GM23248 (cell line): Measurements from ENCODE around the gene PSD4. TPM values are rescaled to one million over a fixed set of nuclear protein-coding genes. Genes with fewer than 3 reads are reported as not detected.

Experiments used
- DNase-seq: peaks from one replicate; pipeline ENCODE4 v3.0.0-alpha.2; 2015
- H2AFZ ChIP-seq: fragments of 200-600 bp; sonication (generic); 2 replicates; pipeline ENCODE4 v1.6.1; 2016; ENCODE audit warnings: antibody characterized with exemption
- H3F3A ChIP-seq: fragments of 200-600 bp; sonication (generic); 2 replicates; pipeline ENCODE4 v1.6.1; 2016; ENCODE audit warnings: mild to moderate bottlenecking, antibody characterized with exemption, mixed run types; ENCODE audit not compliant: insufficient read depth
- H3K27ac ChIP-seq: fragments of 200-600 bp; sonication (generic); 2 replicates; pipeline ENCODE4 v1.5.1; 2016; ENCODE audit warnings: mild to moderate bottlenecking
- H3K27me3 ChIP-seq: fragments of 200-600 bp; sonication (generic); replicated peaks from 2 replicates; pipeline ENCODE4 v1.6.1; 2016; ENCODE audit warnings: mild to moderate bottlenecking; ENCODE audit not compliant: insufficient read depth
- H3K36me3 ChIP-seq: fragments of 200-600 bp; sonication (generic); 2 replicates; pipeline ENCODE4 v1.6.1; 2016; ENCODE audit warnings: low read depth, mild to moderate bottlenecking
- H3K4me1 ChIP-seq: fragments of 200-600 bp; sonication (generic); 2 replicates; pipeline ENCODE4 v1.6.1; 2016; ENCODE audit warnings: mild to moderate bottlenecking; ENCODE audit not compliant: insufficient read depth
- H3K4me2 ChIP-seq: fragments of 200-600 bp; sonication (generic); one replicate; pipeline ENCODE4 v1.6.1; 2016; ENCODE audit warnings: mild to moderate bottlenecking; ENCODE audit not compliant: unreplicated experiment
- H3K4me3 ChIP-seq: fragments of 200-600 bp; sonication (generic); 2 replicates; pipeline ENCODE4 v1.5.1; 2016; ENCODE audit warnings: mild to moderate bottlenecking
- H3K79me2 ChIP-seq: fragments of 200-600 bp; sonication (generic); 2 replicates; pipeline ENCODE4 v1.6.1; 2016; ENCODE audit warnings: mild to moderate bottlenecking; ENCODE audit not compliant: insufficient read depth
- H3K9ac ChIP-seq: fragments of 200-600 bp; sonication (generic); 2 replicates; pipeline ENCODE4 v1.6.1; 2016; ENCODE audit warnings: mild to moderate bottlenecking
- H3K9me2 ChIP-seq: fragments of 200-600 bp; sonication (generic); 2 replicates; pipeline ENCODE4 v1.6.1; 2016; ENCODE audit warnings: mixed run types, mild to moderate bottlenecking, moderate library complexity; ENCODE audit not compliant: insufficient read depth
- H3K9me3 ChIP-seq: fragments of 200-600 bp; sonication (generic); one replicate; pipeline ENCODE4 v1.6.1; 2017; ENCODE audit warnings: low read depth
- H4K20me1 ChIP-seq: fragments of 200-600 bp; sonication (generic); 2 replicates; pipeline ENCODE4 v1.6.0; 2016; ENCODE audit not compliant: insufficient read depth
- EZH2 ChIP-seq: fragments of 200-600 bp; sonication (generic); IDR thresholded peaks from 2 replicates; pipeline ENCODE4 v1.6.1; 2018; ENCODE audit warnings: antibody characterized with exemption, mild to moderate bottlenecking; ENCODE audit not compliant: insufficient read depth, poor library complexity, severe bottlenecking
- EZH2phosphoT487 ChIP-seq: fragments of 200-600 bp; sonication (generic); IDR thresholded peaks from 2 replicates; pipeline ENCODE4 v1.6.1; 2018; ENCODE audit warnings: antibody characterized with exemption, moderate library complexity, mild to moderate bottlenecking, low read depth; ENCODE audit not compliant: insufficient read depth
- WGBS, 2 experiments: methylation state at CpG; one replicate each; pipeline ENCODE4 v1.1.6; 2015 to 2017; ENCODE audit warnings: low lambda C conversion rate in 2 of 2, low coverage in 1 of 2; ENCODE audit errors: missing lambda C conversion rate in 2 of 2; 5-methylcytosine and 5-hydroxymethylcytosine counted together
- in situ Hi-C: fragments of 300-500 bp; cut with MboI; formaldehyde crosslinking; loops from 2 replicates; pipeline ENCODE4 v1.15.0; 2020
- polyA plus RNA-seq: library from polyadenylated mRNA; unstranded; fragments of >200 nt; fragmentation: Nextera tagmentation; extraction: Ambion mirVana; gene quantifications from 2 replicates; pipeline ENCODE4 v1.2.1, GENCODE V29; 2016
- total RNA-seq: library from RNA; depleted of rRNA; stranded (reverse); fragments of >200 nt; shearing (Covaris generic); gene quantifications from 2 replicates; pipeline ENCODE4 v1.2.3, GENCODE V29; 2014

Gene PSD4
- total and polyA plus RNA-seq, 2 experiments from 2014 or later: 1.1 to 6.1 TPM

GRCh38 chr2:113227290-113227689 lies 53.5 kb downstream of the PSD4 start:
- H3K4me1 ChIP-seq: no peaks in the 10 kb centered on the region
- no peaks in the 10 kb centered on the region for H3F3A ChIP-seq
- no peaks in the 10 kb centered on the region for H3K79me2 ChIP-seq
- WGBS, 2 experiments: 96% methylated on average over 1 of the region's 1 CpG
- H3K4me3 ChIP-seq: no peak overlapping the region
- DNase-seq: no peak
- no peaks in the 10 kb centered on the region for H4K20me1 ChIP-seq
- in situ Hi-C loops: no loop called here
- H3K27me3 ChIP-seq: no peaks in the 10 kb centered on the region
- H3K9me2 ChIP-seq: 0 out of 2 replicates have a peak, but pooled peaks cover 3% of the 10 kb centered on the region
- TF ChIP-seq EZH2phosphoT487 (no peak), EZH2 (no peak)
- H2AFZ ChIP-seq: no peak overlapping the region
- no peak overlapping the region for H3K27ac ChIP-seq
- no peaks in the 10 kb centered on the region for H3K9me3 ChIP-seq
- H3K36me3 ChIP-seq: no peaks in the 10 kb centered on the region
- no peak overlapping the region for H3K4me2 ChIP-seq
- no peak overlapping the region for H3K9ac ChIP-seq

- Histone ChIP-seq H3K9me2 (0 out of 2 replicates have a peak, but pooled peaks cover 3% of the 10 kb centered on the region), H3K27me3 (no peaks in the 10 kb centered on the region), H3K9me3 (no peaks in the 10 kb centered on the region), H3K27ac (no peak overlapping the region), H3K36me3 (no peaks in the 10 kb centered on the region), H3K4me3 (no peak overlapping the region), H4K20me1 (no peaks in the 10 kb centered on the region), H3K4me1 (no peaks in the 10 kb centered on the region), H3K4me2 (no peak overlapping the region), H3K9ac (no peak overlapping the region), H2AFZ (no peak overlapping the region), H3K79me2 (no peaks in the 10 kb centered on the region), H3F3A (no peaks in the 10 kb centered on the region)
- WGBS, 2 experiments: 95 to 100% methylated on average over 3 of the region's 3 CpGs
- TF ChIP-seq EZH2 (no peak), EZH2phosphoT487 (no peak)
- no peak for DNase-seq
- in situ Hi-C loops: no loop called here
Observed at GRCh38 chr2:113227698-113228097, 53.9 kb downstream of the PSD4 start.

GRCh38 chr2:113228351-113228750 lies 54.6 kb downstream of the PSD4 start:
- in situ Hi-C loops: no loop called here
- H3K36me3 ChIP-seq: no peaks in the 10 kb centered on the region
- no peak for DNase-seq
- no peak overlapping the region for H3K9ac ChIP-seq
- no peak overlapping the region for H3K4me2 ChIP-seq
- H3F3A ChIP-seq: no peaks in the 10 kb centered on the region
- no peaks in the 10 kb centered on the region for H3K27me3 ChIP-seq
- no peaks in the 10 kb centered on the region for H3K79me2 ChIP-seq
- TF ChIP-seq EZH2 (no peak), EZH2phosphoT487 (no peak)
- 53 to 57% methylated on average over 1 of the region's 1 CpG for WGBS, 2 experiments
- H3K9me2 ChIP-seq: 0 out of 2 replicates have a peak, but pooled peaks cover 3% of the 10 kb centered on the region
- no peak overlapping the region for H3K27ac ChIP-seq
- no peaks in the 10 kb centered on the region for H4K20me1 ChIP-seq
- H2AFZ ChIP-seq: no peak overlapping the region
- H3K4me3 ChIP-seq: no peak overlapping the region
- no peaks in the 10 kb centered on the region for H3K9me3 ChIP-seq
- H3K4me1 ChIP-seq: no peaks in the 10 kb centered on the region

- TF ChIP-seq EZH2 (no peak), EZH2phosphoT487 (no peak)
- 62 to 67% methylated on average over 3 of the region's 3 CpGs for WGBS, 2 experiments
- 0 out of 2 replicates have a peak, but pooled peaks cover 4% of the 10 kb centered on the region for H3K4me1 ChIP-seq
Observed at GRCh38 chr2:113228991-113229716, 55.4 kb downstream of the PSD4 start.

GRCh38 chr2:113229795-113230194 lies 56.0 kb downstream of the PSD4 start:
- Histone ChIP-seq H3K4me2 (no peak overlapping the region), H3K27me3 (no peaks in the 10 kb centered on the region), H3K27ac (no peak overlapping the region), H3K79me2 (no peaks in the 10 kb centered on the region), H3K9ac (no peak overlapping the region), H3K9me3 (no peaks in the 10 kb centered on the region), H3K4me1 (0 out of 2 replicates have a peak, but pooled peaks cover 8% of the 10 kb centered on the region), H3K9me2 (no peaks in the 10 kb centered on the region), H3K4me3 (no peak overlapping the region), H4K20me1 (no peaks in the 10 kb centered on the region), H3K36me3 (no peaks in the 10 kb centered on the region), H3F3A (no peaks in the 10 kb centered on the region), H2AFZ (no peak overlapping the region)
- 66 to 68% methylated on average over 3 of the region's 3 CpGs for WGBS, 2 experiments
- in situ Hi-C loops: no loop called here
- DNase-seq: no peak
- TF ChIP-seq EZH2phosphoT487: no peak
- TF ChIP-seq EZH2: no peak

More at GRCh38 chr2:113228991-113229716, 55.4 kb downstream of the PSD4 start:
- no peak for DNase-seq
- in situ Hi-C loops: no loop called here
- Histone ChIP-seq H3K9me2 (0 out of 2 replicates have a peak, but pooled peaks cover under 1% of the 10 kb centered on the region), H3K36me3 (no peaks in the 10 kb centered on the region), H3K4me2 (no peak overlapping the region), H2AFZ (no peak overlapping the region), H3K27me3 (no peaks in the 10 kb centered on the region), H3K79me2 (no peaks in the 10 kb centered on the region), H3K9me3 (no peaks in the 10 kb centered on the region), H4K20me1 (no peaks in the 10 kb centered on the region), H3K9ac (no peak overlapping the region), H3F3A (no peaks in the 10 kb centered on the region), H3K27ac (no peak overlapping the region), H3K4me3 (no peak overlapping the region)
